ENCODE data around the gene EFCAB5.
A peak's percentile ranks its signal among the peaks of the same experiment; 100 is the strongest.

- TF ChIP-seq CTCF (IDR thresholded peaks at IDR 0.05): peak; percentile 85
- TF ChIP-seq EP300 (IDR thresholded peaks at IDR 0.05; ENCODE audit: borderline replicate concordance in 1 of 2, low read depth in 1 of 2, low read length in 1 of 2): no peak
- no peak for TF ChIP-seq TAF1 (IDR thresholded peaks at IDR 0.05; ENCODE audit: borderline replicate concordance, low read depth, low read length)
- TF ChIP-seq SMC3 (IDR thresholded peaks at IDR 0.05; ENCODE audit: low read depth, low read length): peak; percentile 75
- TF ChIP-seq NRF1 (IDR thresholded peaks at IDR 0.05; ENCODE audit: low read depth, low read length): no peak
- TF ChIP-seq GATA2 (CRISPR knock-in tag; IDR thresholded peaks at IDR 0.05): no peak
- no peak for TF ChIP-seq YY1 (IDR thresholded peaks at IDR 0.05; ENCODE audit: low read depth)
- TF ChIP-seq EZH2phosphoT487 (IDR thresholded peaks at IDR 0.05; ENCODE audit: borderline replicate concordance, low read depth): no peak
- no peak for TF ChIP-seq MAX (IDR thresholded peaks at IDR 0.05; ENCODE audit: low read depth)
- no peak for TF ChIP-seq RFX5 (IDR thresholded peaks at IDR 0.05; ENCODE audit: low read length)
- no peak for TF ChIP-seq FOSL2 (IDR thresholded peaks at IDR 0.05; ENCODE audit: borderline replicate concordance, low read depth)
- TF ChIP-seq RCOR1 (IDR thresholded peaks at IDR 0.05; ENCODE audit: low read length): no peak
- TF ChIP-seq REST (IDR thresholded peaks at IDR 0.05; ENCODE audit: low read depth, low read length): no peak
Measured at GRCh38 chr17:30093463-30094147, 152.2 kb downstream of the EFCAB5 start.
